Prostate gland (tissue), 2 donors: ENCODE results near the gene ARHGEF28.

Source experiments
- CTCF ChIP-seq, 4 experiments: fragments of 200-600 bp in 2 of 4; fragments of 450-650 bp in 2 of 4; sonication (generic) in 2 of 4; IDR thresholded peaks; 1 replicate in 3 of 4; 2 replicates in 1 of 4; pipeline ENCODE4 v1.5.1; 2016 to 2019; ENCODE audit warnings: antibody characterized with exemption in 4 of 4, mild to moderate bottlenecking in 2 of 4, moderate library complexity in 2 of 4
- POLR2A ChIP-seq: fragments of 450-650 bp; IDR thresholded peaks from one replicate; pipeline ENCODE4 v1.6.1; 2016; ENCODE audit warnings: antibody characterized with exemption, mild to moderate bottlenecking
- POLR2AphosphoS5 ChIP-seq: sonication (generic); formaldehyde crosslinking; IDR thresholded peaks from one replicate; pipeline ENCODE4 v1.6.1; 2017; ENCODE audit warnings: antibody characterized with exemption

GRCh38 chr5:73599380-73599779, 26.6 kb upstream of the ARHGEF28 start:
- TF ChIP-seq CTCF (IDR thresholded peaks at IDR 0.05) (no peak), POLR2A (no peak), POLR2AphosphoS5 (no peak)
